ENCODE measurements around the gene GJB5. TPM values are rescaled to one million over a fixed set of nuclear protein-coding genes. Genes with fewer than 3 reads are reported as not detected.

Gene GJB5
- total RNA-seq, 2 donors from 2014 or later = not detected

GRCh38 chr1:34786521-34787325 is 31.9 kb downstream of the GJB5 start:
- peak; percentile 80 for DNase-seq
- intact Hi-C loops (cut with DNase I) = loop anchor here (2.0 to 5.0 kb wide), 2 partner anchors 66 kb away; no protein-coding TSS in a partner anchor
- peak; percentile 73 to 82 for ATAC-seq

- DNase-seq (no peak), ATAC-seq (peak; percentile 8 to 36)
- intact Hi-C loops (cut with DNase I) = loop anchor here (2.0 to 5.0 kb wide), 2 partner anchors 65 kb away; no protein-coding TSS in a partner anchor
These were observed 32.9 kb downstream of the GJB5 start for GRCh38 chr1:34787461-34788420.

- DNase-seq (peak; percentile 37), ATAC-seq (peak; percentile 28 to 48)
- intact Hi-C loops (cut with DNase I) = no loop called here
These were observed 36.1 kb downstream of the GJB5 start for GRCh38 chr1:34790985-34791384.

GRCh38 chr1:34792424-34792823 is 37.6 kb downstream of the GJB5 start:
- ATAC-seq = no peak
- intact Hi-C loops (cut with DNase I) = no loop called here
- DNase-seq = no peak

- DNase-seq (peak; percentile 53), ATAC-seq (peak; percentile 38 to 49)
- intact Hi-C loops (cut with DNase I) = no loop called here
These were observed 38.3 kb downstream of the GJB5 start, which contains the start of gene GJA4 for GRCh38 chr1:34792868-34793727. TSS of gene GJA4 (plus strand) at chr1:34792999. CDS start at chr1:34794214, 1,215 bp downstream.

GRCh38 chr1:34794001-34794789 is 39.3 kb downstream of the GJB5 start:
- intact Hi-C loops (cut with DNase I) = no loop called here
- ATAC-seq (no peak), DNase-seq (no peak)

- intact Hi-C loops (cut with DNase I) = no loop called here
- no peak for DNase-seq
- ATAC-seq = no peak
These were observed 39.9 kb downstream of the GJB5 start for GRCh38 chr1:34794790-34795180.

- intact Hi-C loops (cut with DNase I) = no loop called here
These were observed 41.1 kb downstream of the GJB5 start for GRCh38 chr1:34795916-34796315.

GRCh38 chr1:34796990-34797389 is 42.1 kb downstream of the GJB5 start:
- intact Hi-C loops (cut with DNase I) = no loop called here
- no peak for DNase-seq
- no peak for ATAC-seq

More at GRCh38 chr1:34795916-34796315, 41.1 kb downstream of the GJB5 start:
- DNase-seq = no peak
- no peak for ATAC-seq

GRCh38 chr1:34800214-34800613 is 45.4 kb downstream of the GJB5 start:
- DNase-seq = no peak
- no peak for ATAC-seq
- intact Hi-C loops (cut with DNase I) = no loop called here

- intact Hi-C loops (cut with DNase I) = no loop called here
- no peak for ATAC-seq
- DNase-seq = no peak
These were observed 48.9 kb downstream of the GJB5 start for GRCh38 chr1:34803770-34804169.

- intact Hi-C loops (cut with DNase I) = no loop called here
- DNase-seq (no peak), ATAC-seq (peak; percentile 5 to 27)
These were observed 51.5 kb downstream of the GJB5 start for GRCh38 chr1:34806396-34806795.

Other genes starting within 250 kb of the GJB5 start
- gene GJB4, start 4.7 kb downstream of the GJB5 start, total RNA-seq = not detected
- not detected for gene GJB3, start 26.2 kb downstream of the GJB5 start, total RNA-seq
- 10 to 100 TPM; 25.5 to 35.1 TPM for gene GJA4, start 38.0 kb downstream of the GJB5 start, total RNA-seq
- gene SMIM12, start 104.7 kb downstream of the GJB5 start, total RNA-seq = 10 to 100 TPM; 40.0 to 68.2 TPM
- gene DLGAP3, start 174.6 kb downstream of the GJB5 start, total RNA-seq = under 1 TPM; 0.18 to 0.38 TPM
- gene TMEM35B, start 230.3 kb downstream of the GJB5 start, total RNA-seq = 10 to 100 TPM; 16.9 to 19.2 TPM

Data from left cardiac atrium (tissue), 4 donors.